ENCODE data around the gene FMNL2. TPM values are rescaled to one million over a fixed set of nuclear protein-coding genes. Genes with fewer than 3 reads are reported as not detected.

The FMNL2 gene
- total and polyA plus RNA-seq, 11 donors, result 4.7 to 19.4 (median 5.5) TPM

GRCh38 chr2:152606081-152606480 lies 271.1 kb downstream of the FMNL2 start:
- peaks cover 0 to 2% (median 0%) of the 10 kb centered on the region in 12 donors for H3K4me1 ChIP-seq
- 95 to 98% (median 97%) methylated on average over 1 of the region's 1 CpG for WGBS, 4 donors
- no peaks in the 10 kb centered on the region for H3K9me3 ChIP-seq
- ATAC-seq (no peak), DNase-seq (no peak)
- H3K4me3 ChIP-seq, result no peak overlapping the region
- intact Hi-C loops (cut with DNase I), result no loop called here
- H3K36me3 ChIP-seq, result peaks cover 0 to 8% (median 0%) of the 10 kb centered on the region in 9 donors
- no peak overlapping the region for H3K27ac ChIP-seq
- H3K27me3 ChIP-seq, result no peaks in the 10 kb centered on the region
- TF ChIP-seq POLR2A (IDR thresholded peaks at IDR 0.05) (no peak), CTCF (IDR thresholded peaks at IDR 0.05) (no peak)

- no peak overlapping the region for H3K4me3 ChIP-seq
- ATAC-seq (no peak), DNase-seq (no peak)
- H3K9me3 ChIP-seq, result no peaks in the 10 kb centered on the region
- peaks cover 0 to 11% (median 5%) of the 10 kb centered on the region in 12 donors for H3K4me1 ChIP-seq
- H3K27ac ChIP-seq, result no peak overlapping the region
- 45 to 62% (median 57%) methylated on average over 2 of the region's 2 CpGs for WGBS, 4 donors
- peaks cover 0 to 8% (median 0%) of the 10 kb centered on the region in 9 donors for H3K36me3 ChIP-seq
- H3K27me3 ChIP-seq, result no peaks in the 10 kb centered on the region
- intact Hi-C loops (cut with DNase I), result no loop called here
- TF ChIP-seq CTCF (IDR thresholded peaks at IDR 0.05), result no peak
- TF ChIP-seq POLR2A (IDR thresholded peaks at IDR 0.05), result no peak
These were observed 272.0 kb downstream of the FMNL2 start for GRCh38 chr2:152606941-152607340.

GRCh38 chr2:152607793-152608300 lies 272.9 kb downstream of the FMNL2 start:
- Histone ChIP-seq H3K9me3 (no peaks in the 10 kb centered on the region), H3K4me3 (no peak overlapping the region), H3K27ac (no peak overlapping the region), H3K27me3 (no peaks in the 10 kb centered on the region), H3K36me3 (peaks cover 0 to 8% (median 0%) of the 10 kb centered on the region in 9 donors), H3K4me1 (peaks cover 0 to 20% (median 5%) of the 10 kb centered on the region in 12 donors)
- TF ChIP-seq POLR2A (IDR thresholded peaks at IDR 0.05) (no peak), CTCF (IDR thresholded peaks at IDR 0.05) (no peak)
- DNase-seq, result no peak
- 96 to 98% (median 97%) methylated on average over 7 of the region's 7 CpGs for WGBS, 4 donors
- no peak for ATAC-seq
- intact Hi-C loops (cut with DNase I), result no loop called here

- Histone ChIP-seq H3K4me1 (peaks cover 0 to 32% (median 5%) of the 10 kb centered on the region in 12 donors), H3K27me3 (no peaks in the 10 kb centered on the region), H3K4me3 (no peak overlapping the region), H3K36me3 (peaks cover 0 to 8% (median 0%) of the 10 kb centered on the region in 9 donors), H3K27ac (no peak overlapping the region), H3K9me3 (no peaks in the 10 kb centered on the region)
- DNase-seq (no peak), ATAC-seq (no peak)
- 69 to 77% (median 74%) methylated on average over 2 of the region's 2 CpGs for WGBS, 4 donors
- no peak for TF ChIP-seq POLR2A (IDR thresholded peaks at IDR 0.05)
- intact Hi-C loops (cut with DNase I), result no loop called here
These were observed 274.2 kb downstream of the FMNL2 start for GRCh38 chr2:152609154-152609553.

GRCh38 chr2:152609699-152610098 lies 274.7 kb downstream of the FMNL2 start:
- ATAC-seq, result no peak

More at GRCh38 chr2:152609699-152610098, 274.7 kb downstream of the FMNL2 start:
- Histone ChIP-seq H3K36me3 (peaks cover 0 to 8% (median 0%) of the 10 kb centered on the region in 9 donors), H3K4me3 (no peak overlapping the region), H3K27me3 (no peaks in the 10 kb centered on the region), H3K27ac (no peak overlapping the region), H3K9me3 (no peaks in the 10 kb centered on the region), H3K4me1 (peaks cover 0 to 32% (median 5%) of the 10 kb centered on the region in 12 donors)
- TF ChIP-seq CTCF (IDR thresholded peaks at IDR 0.05) (no peak), POLR2A (IDR thresholded peaks at IDR 0.05) (no peak)
- 90 to 96% (median 94%) methylated on average over 1 of the region's 1 CpG for WGBS, 4 donors
- intact Hi-C loops (cut with DNase I), result loop anchor here in 1 of 10 donors (10.0 kb wide), 1 partner anchor 275 kb away; the partner anchor contains the start of gene FMNL2
- DNase-seq, result no peak

Data from heart left ventricle (tissue), 16 donors.